B cell (primary cell): ENCODE data around the gene DPP10. TPM values are rescaled to one million over a fixed set of nuclear protein-coding genes. Genes with fewer than 3 reads are reported as not detected.

Experiments used
- ATAC-seq: fragments of 200-7000 bp; cut with Tn5 transposase; one replicate; pipeline ENCODE4 v1.10.0; 2021; ENCODE audit warnings: low read depth, mild to moderate bottlenecking, moderate number of reproducible peaks, moderate library complexity
- CTCF ChIA-PET: fragments of 350-600 bp; sonication (Branson Sonifier 250); formaldehyde crosslinking; loops from one replicate; lab custom pipeline; 2021; ENCODE audit warnings: antibody characterized with exemption, inconsistent platforms; lab: Charles Lee
- POLR2A ChIA-PET: fragments of 350-600 bp; sonication (Branson Sonifier 250); formaldehyde crosslinking; loops from one replicate; lab custom pipeline; 2021; ENCODE audit warnings: antibody characterized with exemption; lab: Charles Lee
- DNase-seq: peaks from one replicate; pipeline ENCODE4 v3.0.0; 2013
- H2AFZ ChIP-seq: 2 replicates; pipeline ENCODE4 v1.6.1; 2012; ENCODE audit warnings: mild to moderate bottlenecking, low read depth, low read length; ENCODE audit not compliant: insufficient read depth, poor library complexity, severe bottlenecking
- H3K27ac ChIP-seq, 2 donors: 1 replicate in 1 of 2; 2 replicates in 1 of 2; pipeline ENCODE4 v1.5.1; 2012 to 2013; ENCODE audit warnings: low read length in 2 of 2, mild to moderate bottlenecking in 2 of 2, moderate library complexity in 1 of 2
- H3K27me3 ChIP-seq, 4 experiments: fragments of 200-600 bp in 1 of 4; sonication (generic) in 1 of 4; replicated peaks in 1 of 4; 1 replicate in 2 of 4; 2 replicates in 2 of 4; pipeline versions ENCODE4 v1.6.1 to v1.7.0; 2013 to 2016; ENCODE audit warnings: low read length in 3 of 4, mild to moderate bottlenecking in 2 of 4, mixed read lengths in 1 of 4, moderate library complexity in 1 of 4; ENCODE audit not compliant: insufficient read depth in 4 of 4, control insufficient read depth in 3 of 4; ENCODE audit errors: control extremely low read depth in 1 of 4
- H3K36me3 ChIP-seq, 2 experiments: replicated peaks in 1 of 2; 1 replicate in 1 of 2; 2 replicates in 1 of 2; pipeline versions ENCODE4 v1.6.1 to v1.7.1; 2013; ENCODE audit warnings: low read length in 1 of 2; ENCODE audit not compliant: insufficient read depth in 2 of 2, control insufficient read depth in 1 of 2; ENCODE audit errors: control extremely low read depth in 1 of 2, extremely low read depth in 1 of 2
- H3K4me1 ChIP-seq, 2 donors: fragments of 200-600 bp in 1 of 2; sonication (generic) in 1 of 2; 1 replicate in 1 of 2; 2 replicates in 1 of 2; pipeline versions ENCODE4 v1.5.1 to v1.6.1; 2013 to 2017; ENCODE audit warnings: low read length in 2 of 2; ENCODE audit not compliant: control insufficient read depth in 2 of 2, insufficient read depth in 2 of 2
- H3K4me2 ChIP-seq: replicated peaks from 2 replicates; pipeline ENCODE3; 2012; ENCODE audit warnings: mild to moderate bottlenecking, low read depth, low read length; ENCODE audit not compliant: poor library complexity, severe bottlenecking
- H3K4me3 ChIP-seq, 5 experiments: fragments of 200-600 bp in 1 of 5; sonication (generic) in 1 of 5; 1 replicate in 3 of 5; 2 replicates in 2 of 5; pipeline versions ENCODE4 v1.5.1 to v1.7.0; 2011 to 2016; ENCODE audit warnings: low read length in 4 of 5, mild to moderate bottlenecking in 4 of 5, low read depth in 2 of 5, control low read depth in 1 of 5, moderate library complexity in 1 of 5; ENCODE audit not compliant: insufficient read depth in 1 of 5; ENCODE audit errors: control extremely low read depth in 1 of 5, extremely low read depth in 1 of 5
- H3K79me2 ChIP-seq: fragments of 200-600 bp; sonication (generic); one replicate; pipeline ENCODE4 v1.6.0; 2016; ENCODE audit warnings: low read length; ENCODE audit not compliant: control insufficient read depth, insufficient read depth
- H3K9ac ChIP-seq: fragments of 200-600 bp; sonication (generic); 2 replicates; pipeline ENCODE4 v1.6.1; 2017; ENCODE audit warnings: mild to moderate bottlenecking, low read length, moderate library complexity
- H3K9me3 ChIP-seq, 3 donors: one replicate each; pipeline versions ENCODE4 v1.6.1 to v1.7.1; 2013; ENCODE audit warnings: low read length in 2 of 3; ENCODE audit not compliant: control insufficient read depth in 2 of 3, insufficient read depth in 1 of 3; ENCODE audit errors: control extremely low read depth in 1 of 3
- H4K20me1 ChIP-seq: 2 replicates; pipeline ENCODE4 v1.6.0; 2012; ENCODE audit warnings: mild to moderate bottlenecking, low read length; ENCODE audit not compliant: insufficient read depth, control insufficient read depth, poor library complexity, severe bottlenecking
- H3K27ac Mint-ChIP-seq: one replicate; pipeline ENCODE4 v1.8.0; 2021; ENCODE audit warnings: mixed read lengths
- H3K27me3 Mint-ChIP-seq: one replicate; pipeline ENCODE4 v1.8.0; 2021; ENCODE audit warnings: mixed read lengths
- H3K4me1 Mint-ChIP-seq: one replicate; pipeline ENCODE4 v1.8.0; 2021; ENCODE audit warnings: mixed read lengths
- H3K4me3 Mint-ChIP-seq: one replicate; pipeline ENCODE4 v1.8.0; 2021; ENCODE audit warnings: mixed read lengths
- H3K9me3 Mint-ChIP-seq: one replicate; pipeline ENCODE4 v1.8.0; 2022; ENCODE audit warnings: mixed read lengths; ENCODE audit not compliant: insufficient read depth
- EZH2 ChIP-seq: IDR thresholded peaks from 2 replicates; pipeline ENCODE4 v1.6.1; 2012; ENCODE audit warnings: borderline replicate concordance, low read depth, mild to moderate bottlenecking, moderate library complexity, low read length; ENCODE audit not compliant: insufficient read depth, poor library complexity, severe bottlenecking
- WGBS: methylation state at CpG from one replicate; pipeline ENCODE4 v1.1.5; 2013; ENCODE audit warnings: missing lambda C conversion rate; ENCODE audit not compliant: insufficient coverage; 5-methylcytosine and 5-hydroxymethylcytosine counted together
- intact Hi-C: fragments of 100-400 bp; cut with micrococcal nuclease; formaldehyde crosslinking; loops from one replicate; pipeline ENCODE4 v1.10.0; 2022
- polyA plus RNA-seq: library from polyadenylated mRNA; depleted of rRNA; stranded (reverse); fragments of >200 nt; gene quantifications from 2 replicates; pipeline ENCODE4 v1.2.3, GENCODE V29; 2012
- total RNA-seq, 2 donors: library from RNA; stranded (reverse); fragments of 120-200 nt in 1 of 2; gene quantifications; 1 replicate in 1 of 2; 2 replicates in 1 of 2; pipeline versions ENCODE4 v1.2.3 to v1.2.4, GENCODE V29; 2013 to 2022
- TF ChIP-seq, protein P1 (sequence below): fragments of 200-600 bp; IDR thresholded peaks from one replicate; pipeline ENCODE4 v1.8.0; 2022; ENCODE audit warnings: antibody characterized with exemption, mild to moderate bottlenecking

The DPP10 gene
- total and polyA plus RNA-seq, 2 donors (not counting 1 experiment from before 2014, with no cell fraction given) = not detected

- no peaks in the 10 kb centered on the region for H3K9me3 Mint-ChIP-seq
- H3K79me2 ChIP-seq = no peaks in the 10 kb centered on the region
- no peak for ATAC-seq
- no peak overlapping the region for H3K4me3 Mint-ChIP-seq
- intact Hi-C loops = no loop called here
- H3K4me1 ChIP-seq = no peaks in the 10 kb centered on the region
- H3K27me3 Mint-ChIP-seq = no peaks in the 10 kb centered on the region
- H3K4me1 Mint-ChIP-seq = no peaks in the 10 kb centered on the region
- no peak overlapping the region for H3K27ac Mint-ChIP-seq
- ChIA-PET CTCF (no interaction called here), POLR2A (no interaction called here)
- H3K4me2 ChIP-seq = no peak overlapping the region
- H2AFZ ChIP-seq = no peak overlapping the region
- no peak overlapping the region for H3K4me3 ChIP-seq
- no peaks in the 10 kb centered on the region for H3K9me3 ChIP-seq
- no peak overlapping the region for H3K27ac ChIP-seq
- TF ChIP-seq, protein P1, sequence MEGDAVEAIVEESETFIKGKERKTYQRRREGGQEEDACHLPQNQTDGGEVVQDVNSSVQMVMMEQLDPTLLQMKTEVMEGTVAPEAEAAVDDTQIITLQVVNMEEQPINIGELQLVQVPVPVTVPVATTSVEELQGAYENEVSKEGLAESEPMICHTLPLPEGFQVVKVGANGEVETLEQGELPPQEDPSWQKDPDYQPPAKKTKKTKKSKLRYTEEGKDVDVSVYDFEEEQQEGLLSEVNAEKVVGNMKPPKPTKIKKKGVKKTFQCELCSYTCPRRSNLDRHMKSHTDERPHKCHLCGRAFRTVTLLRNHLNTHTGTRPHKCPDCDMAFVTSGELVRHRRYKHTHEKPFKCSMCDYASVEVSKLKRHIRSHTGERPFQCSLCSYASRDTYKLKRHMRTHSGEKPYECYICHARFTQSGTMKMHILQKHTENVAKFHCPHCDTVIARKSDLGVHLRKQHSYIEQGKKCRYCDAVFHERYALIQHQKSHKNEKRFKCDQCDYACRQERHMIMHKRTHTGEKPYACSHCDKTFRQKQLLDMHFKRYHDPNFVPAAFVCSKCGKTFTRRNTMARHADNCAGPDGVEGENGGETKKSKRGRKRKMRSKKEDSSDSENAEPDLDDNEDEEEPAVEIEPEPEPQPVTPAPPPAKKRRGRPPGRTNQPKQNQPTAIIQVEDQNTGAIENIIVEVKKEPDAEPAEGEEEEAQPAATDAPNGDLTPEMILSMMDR = no peak
- TF ChIP-seq EZH2 = no peak
- DNase-seq = no peak
- no peak overlapping the region for H3K9ac ChIP-seq
- no peaks in the 10 kb centered on the region for H4K20me1 ChIP-seq
- no peaks in the 10 kb centered on the region for H3K36me3 ChIP-seq
- WGBS = no CpG with 5 or more reads among the region's 6 CpGs
- H3K27me3 ChIP-seq = no peaks in the 10 kb centered on the region
These were observed 417.5 kb downstream of the DPP10 start for GRCh38 chr2:114859726-114860510.

DNA sequence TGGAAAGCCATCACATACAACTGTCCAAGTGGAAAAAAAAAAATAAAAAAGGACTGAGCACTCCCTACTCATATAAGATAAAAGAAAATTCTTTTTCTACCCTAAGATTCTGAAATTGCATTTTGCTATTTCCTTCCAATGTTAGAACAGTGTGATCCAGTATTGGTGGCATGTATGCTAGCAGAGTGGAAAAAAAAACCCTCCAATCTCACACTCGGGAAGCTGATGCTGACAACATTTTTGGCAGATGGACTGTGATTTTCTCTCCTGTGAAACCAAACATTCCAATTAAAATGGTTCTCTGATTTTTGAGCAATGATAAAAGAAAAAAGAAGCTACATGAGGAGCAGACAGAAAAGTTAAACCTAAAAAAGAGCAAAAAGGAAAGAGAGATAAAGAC, 419.8 kb downstream of the DPP10 start:
- Histone ChIP-seq H3K27me3 (no peaks in the 10 kb centered on the region), H4K20me1 (no peaks in the 10 kb centered on the region), H3K36me3 (no peaks in the 10 kb centered on the region), H3K27ac (no peak overlapping the region), H2AFZ (no peak overlapping the region), H3K9me3 (no peaks in the 10 kb centered on the region), H3K4me3 (no peak overlapping the region), H3K79me2 (no peaks in the 10 kb centered on the region), H3K9ac (no peak overlapping the region), H3K4me1 (no peaks in the 10 kb centered on the region), H3K4me2 (no peak overlapping the region)
- DNase-seq = no peak
- ATAC-seq = no peak
- H3K4me1 Mint-ChIP-seq = no peaks in the 10 kb centered on the region
- H3K27ac Mint-ChIP-seq = no peak overlapping the region
- ChIA-PET CTCF (no interaction called here), POLR2A (no interaction called here)
- intact Hi-C loops = no loop called here
- H3K27me3 Mint-ChIP-seq = no peaks in the 10 kb centered on the region
- no peak overlapping the region for H3K4me3 Mint-ChIP-seq
- no CpG with 5 or more reads among the region's 1 CpG for WGBS
- no peak for TF ChIP-seq EZH2
- TF ChIP-seq, protein P1 = no peak
- no peaks in the 10 kb centered on the region for H3K9me3 Mint-ChIP-seq
